Inferior parietal cortex (tissue), 1 donor: ENCODE data around the gene SLF1.
A peak's percentile ranks its signal among the peaks of the same experiment; 100 is the strongest.
"Not testable (repeated sequence)": the region's sequence is repeated elsewhere in the genome, so short reads cannot be mapped to it uniquely, and the experiment has no call there.

Source experiments
- DNase-seq: peaks from one replicate; pipeline ENCODE4 v3.0.0-alpha.2; 2016; ENCODE audit errors: extremely low spot score

SLF1 gene

GRCh38 chr5:94618493-94619328, at the start of gene SLF1, which contains the start of gene KIAA0825:
TSS of gene SLF1 (plus strand) at chr5:94618669. CDS start at chr5:94628811, 10,142 bp downstream.
TSS of gene KIAA0825 (minus strand) at chr5:94618604. CDS start at chr5:94537126, 81,478 bp downstream.
- peak; percentile 92 for DNase-seq

- no peak for DNase-seq
These were observed 47.1 kb upstream of the SLF1 start for GRCh38 chr5:94571415-94571814.

GRCh38 chr5:94573349-94573748, 45.1 kb upstream of the SLF1 start:
- not testable (repeated sequence) for DNase-seq

GRCh38 chr5:94575196-94575595, 43.3 kb upstream of the SLF1 start:
- DNase-seq = no peak

GRCh38 chr5:94577466-94578245, 40.8 kb upstream of the SLF1 start:
- no peak for DNase-seq

GRCh38 chr5:94595281-94595840, 23.1 kb upstream of the SLF1 start:
- no peak for DNase-seq

- no peak for DNase-seq
These were observed 4.9 kb upstream of the SLF1 start for GRCh38 chr5:94613583-94613982.

GRCh38 chr5:94614156-94614805, 4.2 kb upstream of the SLF1 start:
- no peak for DNase-seq

- DNase-seq = no peak
These were observed 2.6 kb upstream of the SLF1 start for GRCh38 chr5:94615862-94616261.

- peak; percentile 60 for DNase-seq
These were observed 408 bp upstream of the SLF1 start for GRCh38 chr5:94618029-94618492.

- DNase-seq = no peak
These were observed 1.8 kb downstream of the SLF1 start for GRCh38 chr5:94620256-94620655.

- no peak for DNase-seq
These were observed 3.3 kb downstream of the SLF1 start for GRCh38 chr5:94621763-94622162.

GRCh38 chr5:94623011-94623410, 4.5 kb downstream of the SLF1 start:
- DNase-seq = no peak

- DNase-seq = no peak
These were observed 5.4 kb downstream of the SLF1 start for GRCh38 chr5:94623877-94624276.

GRCh38 chr5:94627191-94627590, 8.7 kb downstream of the SLF1 start:
- no peak for DNase-seq

- no peak for DNase-seq
These were observed 13.6 kb downstream of the SLF1 start for GRCh38 chr5:94632024-94632423.

GRCh38 chr5:94640176-94640575, 21.7 kb downstream of the SLF1 start:
- DNase-seq = no peak

- no peak for DNase-seq
These were observed 26.6 kb downstream of the SLF1 start for GRCh38 chr5:94645053-94645452.

- DNase-seq = no peak
These were observed 28.3 kb downstream of the SLF1 start for GRCh38 chr5:94646758-94647157.

- no peak for DNase-seq
These were observed 31.4 kb downstream of the SLF1 start for GRCh38 chr5:94649874-94650273.

GRCh38 chr5:94658272-94658671, 39.8 kb downstream of the SLF1 start:
- DNase-seq = no peak

- no peak for DNase-seq
These were observed 42.0 kb downstream of the SLF1 start for GRCh38 chr5:94660506-94660905.
